Neural progenitor cell (in vitro differentiated cells): ENCODE measurements around the gene PRKCH. TPM values are rescaled to one million over a fixed set of nuclear protein-coding genes. Genes with fewer than 3 reads are reported as not detected.

Experiments
- DNase-seq: peaks from one replicate; pipeline ENCODE4 v3.0.0-alpha.2; 2016; ENCODE audit warnings: low spot score
- H2AFZ ChIP-seq: fragments of 200-600 bp; sonication (generic); replicated peaks from 2 replicates; pipeline ENCODE4 v1.6.1; 2016; ENCODE audit warnings: antibody characterized with exemption
- H3F3A ChIP-seq: fragments of 200-600 bp; sonication (generic); 2 replicates; pipeline ENCODE4 v1.6.1; 2016; ENCODE audit warnings: antibody characterized with exemption, low read depth
- H3K27ac ChIP-seq: fragments of 200-600 bp; sonication (generic); 2 replicates; pipeline ENCODE4 v1.5.1; 2016; ENCODE audit warnings: mild to moderate bottlenecking
- H3K27me3 ChIP-seq: fragments of 200-600 bp; sonication (generic); 2 replicates; pipeline ENCODE4 v1.6.1; 2016; ENCODE audit warnings: mild to moderate bottlenecking, moderate library complexity
- H3K36me3 ChIP-seq: fragments of 200-600 bp; sonication (generic); 2 replicates; pipeline ENCODE4 v1.5.1; 2016
- H3K4me1 ChIP-seq: fragments of 200-600 bp; sonication (generic); 2 replicates; pipeline ENCODE4 v1.6.1; 2016; ENCODE audit warnings: mixed run types
- H3K4me2 ChIP-seq: fragments of 200-600 bp; sonication (generic); 2 replicates; pipeline ENCODE4 v1.6.1; 2016
- H3K4me3 ChIP-seq: fragments of 200-600 bp; sonication (generic); 2 replicates; pipeline ENCODE4 v1.5.1; 2016
- H3K79me2 ChIP-seq: fragments of 200-600 bp; sonication (generic); 2 replicates; pipeline ENCODE4 v1.6.1; 2016; ENCODE audit warnings: low read depth
- H3K9ac ChIP-seq: fragments of 200-600 bp; sonication (generic); 2 replicates; pipeline ENCODE4 v1.6.1; 2016
- H3K9me3 ChIP-seq: fragments of 200-600 bp; sonication (generic); 2 replicates; pipeline ENCODE4 v1.5.1; 2016; ENCODE audit warnings: low read depth
- H4K20me1 ChIP-seq: fragments of 200-600 bp; sonication (generic); 2 replicates; pipeline ENCODE4 v1.6.1; 2016; ENCODE audit warnings: low read depth
- H3K27ac Mint-ChIP-seq: 3 replicates; pipeline ENCODE4 v1.8.0; 2021; ENCODE audit warnings: mixed read lengths
- H3K27me3 Mint-ChIP-seq: 2 replicates; pipeline ENCODE4 v1.8.0; 2022; ENCODE audit warnings: low read depth, mild to moderate bottlenecking, inconsistent platforms, moderate library complexity, mixed read lengths; ENCODE audit not compliant: insufficient read depth
- H3K36me3 Mint-ChIP-seq: 3 replicates; pipeline ENCODE4 v1.8.0; 2021; ENCODE audit warnings: mixed read lengths
- H3K4me1 Mint-ChIP-seq: 3 replicates; pipeline ENCODE4 v1.8.0; 2021; ENCODE audit warnings: mixed read lengths
- H3K4me3 Mint-ChIP-seq: 3 replicates; pipeline ENCODE4 v1.8.0; 2021; ENCODE audit warnings: mild to moderate bottlenecking, moderate library complexity, mixed read lengths
- H3K9me3 Mint-ChIP-seq: 3 replicates; pipeline ENCODE4 v1.8.0; 2020; ENCODE audit warnings: mixed read lengths
- EZH2 ChIP-seq: fragments of 200-600 bp; sonication (generic); IDR thresholded peaks from 2 replicates; pipeline ENCODE4 v1.6.1; 2017; ENCODE audit warnings: antibody characterized with exemption, mild to moderate bottlenecking, moderate library complexity
- EZH2phosphoT487 ChIP-seq: fragments of 200-600 bp; sonication (generic); IDR thresholded peaks from 2 replicates; pipeline ENCODE4 v1.6.1; 2017; ENCODE audit warnings: antibody characterized with exemption
- total RNA-seq: library from RNA; depleted of rRNA; stranded (reverse); fragments of >200 nt; gene quantifications from 2 replicates; pipeline ENCODE4 v1.2.3, GENCODE V29; 2015; ENCODE audit warnings: low replicate concordance
- TF ChIP-seq, protein P1 (sequence below): fragments of 200-600 bp; sonication (generic); IDR thresholded peaks from 2 replicates; pipeline ENCODE4 v1.5.1; 2017; ENCODE audit warnings: antibody characterized with exemption, mild to moderate bottlenecking

PRKCH gene
- total RNA-seq, 1 donor from 2014 or later, result 1.3 TPM

DNA sequence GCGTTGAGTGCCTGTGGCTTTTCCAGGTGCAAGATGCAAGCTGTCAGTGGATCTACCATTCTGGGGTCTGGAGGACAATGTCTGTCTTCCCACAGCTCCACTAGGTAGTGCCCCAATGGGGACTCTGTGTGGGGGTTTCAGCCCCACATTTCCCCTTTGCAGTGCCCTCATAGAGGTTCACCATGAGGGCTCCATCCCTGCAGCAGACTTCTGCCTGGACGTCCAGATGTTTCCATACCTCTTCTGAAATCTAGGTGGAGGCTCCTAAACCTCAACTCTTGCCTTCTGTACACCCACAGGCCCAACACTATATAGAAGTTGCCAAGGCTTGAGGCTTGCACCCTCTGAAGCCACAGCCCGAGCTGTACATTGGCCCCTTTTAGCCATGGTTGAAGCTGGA is 52.9 kb downstream of the PRKCH start:
- H3K9ac ChIP-seq, result no peak overlapping the region
- Mint-ChIP-seq H3K4me1 (no peaks in the 10 kb centered on the region), H3K4me3 (no peak overlapping the region), H3K27ac (no peak overlapping the region), H3K36me3 (peaks cover 1% of the 10 kb centered on the region), H3K9me3 (peaks cover 33% of the 10 kb centered on the region), H3K27me3 (no peaks in the 10 kb centered on the region)
- no peaks in the 10 kb centered on the region for H3K4me1 ChIP-seq
- H3K4me2 ChIP-seq, result no peak overlapping the region
- H3F3A ChIP-seq, result no peaks in the 10 kb centered on the region
- no peak overlapping the region for H3K27ac ChIP-seq
- H3K9me3 ChIP-seq, result peaks cover 11% of the 10 kb centered on the region
- TF ChIP-seq, protein P1, sequence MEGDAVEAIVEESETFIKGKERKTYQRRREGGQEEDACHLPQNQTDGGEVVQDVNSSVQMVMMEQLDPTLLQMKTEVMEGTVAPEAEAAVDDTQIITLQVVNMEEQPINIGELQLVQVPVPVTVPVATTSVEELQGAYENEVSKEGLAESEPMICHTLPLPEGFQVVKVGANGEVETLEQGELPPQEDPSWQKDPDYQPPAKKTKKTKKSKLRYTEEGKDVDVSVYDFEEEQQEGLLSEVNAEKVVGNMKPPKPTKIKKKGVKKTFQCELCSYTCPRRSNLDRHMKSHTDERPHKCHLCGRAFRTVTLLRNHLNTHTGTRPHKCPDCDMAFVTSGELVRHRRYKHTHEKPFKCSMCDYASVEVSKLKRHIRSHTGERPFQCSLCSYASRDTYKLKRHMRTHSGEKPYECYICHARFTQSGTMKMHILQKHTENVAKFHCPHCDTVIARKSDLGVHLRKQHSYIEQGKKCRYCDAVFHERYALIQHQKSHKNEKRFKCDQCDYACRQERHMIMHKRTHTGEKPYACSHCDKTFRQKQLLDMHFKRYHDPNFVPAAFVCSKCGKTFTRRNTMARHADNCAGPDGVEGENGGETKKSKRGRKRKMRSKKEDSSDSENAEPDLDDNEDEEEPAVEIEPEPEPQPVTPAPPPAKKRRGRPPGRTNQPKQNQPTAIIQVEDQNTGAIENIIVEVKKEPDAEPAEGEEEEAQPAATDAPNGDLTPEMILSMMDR, result no peak
- TF ChIP-seq EZH2phosphoT487 (no peak), EZH2 (no peak)
- no peak overlapping the region for H3K4me3 ChIP-seq
- DNase-seq, result no peak
- H3K27me3 ChIP-seq, result no peaks in the 10 kb centered on the region
- no peaks in the 10 kb centered on the region for H3K36me3 ChIP-seq
- H2AFZ ChIP-seq, result no peak overlapping the region
- no peaks in the 10 kb centered on the region for H4K20me1 ChIP-seq
- H3K79me2 ChIP-seq, result no peaks in the 10 kb centered on the region

DNA sequence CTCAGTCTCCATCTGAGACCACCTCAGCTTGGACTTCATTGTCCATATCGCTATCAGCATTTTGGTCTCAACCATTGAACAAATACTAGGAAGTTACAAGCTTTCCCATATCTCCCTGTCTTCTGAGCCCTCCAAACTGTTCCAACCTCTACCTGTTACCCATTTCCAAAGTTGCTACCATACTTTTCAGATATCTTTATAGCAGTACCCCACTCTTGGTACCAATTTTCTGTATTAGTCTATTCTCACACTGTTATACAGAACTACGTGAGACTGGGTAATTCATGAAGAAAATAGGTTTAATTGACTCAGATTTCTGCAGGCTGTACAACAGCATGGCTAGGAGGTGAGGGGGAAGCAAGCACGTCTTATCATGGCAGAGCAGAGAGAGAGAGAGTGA is 53.8 kb downstream of the PRKCH start:
- Mint-ChIP-seq H3K27ac (no peak overlapping the region), H3K36me3 (peaks cover 1% of the 10 kb centered on the region), H3K4me3 (no peak overlapping the region), H3K27me3 (no peaks in the 10 kb centered on the region), H3K9me3 (peaks cover 33% of the 10 kb centered on the region), H3K4me1 (no peaks in the 10 kb centered on the region)
- no peak overlapping the region for H3K9ac ChIP-seq
- DNase-seq, result no peak
- H3K79me2 ChIP-seq, result no peaks in the 10 kb centered on the region
- H3K4me2 ChIP-seq, result no peak overlapping the region
- no peaks in the 10 kb centered on the region for H3K36me3 ChIP-seq
- H3K4me1 ChIP-seq, result no peaks in the 10 kb centered on the region
- TF ChIP-seq EZH2 (no peak), EZH2phosphoT487 (no peak)
- TF ChIP-seq, protein P1, result no peak
- no peak overlapping the region for H2AFZ ChIP-seq
- H3F3A ChIP-seq, result no peaks in the 10 kb centered on the region
- no peak overlapping the region for H3K27ac ChIP-seq
- no peak overlapping the region for H3K4me3 ChIP-seq
- peaks cover 11% of the 10 kb centered on the region for H3K9me3 ChIP-seq
- no peaks in the 10 kb centered on the region for H4K20me1 ChIP-seq
- no peaks in the 10 kb centered on the region for H3K27me3 ChIP-seq

DNA sequence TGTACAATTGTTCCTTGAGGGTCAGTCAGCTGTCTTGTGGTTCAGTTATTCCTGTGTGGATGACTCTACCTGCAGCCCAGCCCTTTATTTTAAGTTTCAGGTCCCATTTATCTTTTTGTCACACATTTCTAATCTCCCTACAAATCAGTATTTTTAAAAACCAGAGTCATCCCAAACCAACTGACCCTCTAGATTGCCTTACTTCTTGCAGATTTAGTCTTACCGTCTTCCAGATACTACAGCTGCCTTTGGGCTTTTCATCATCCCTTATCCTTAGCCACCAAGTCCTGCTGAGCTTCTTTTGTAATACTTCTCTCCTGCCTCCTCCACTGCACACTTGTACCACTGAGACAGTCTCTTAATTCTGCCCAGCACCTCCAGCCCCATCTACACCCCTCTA is 54.9 kb downstream of the PRKCH start:
- H3K27me3 Mint-ChIP-seq, result no peaks in the 10 kb centered on the region
- Histone ChIP-seq H3K36me3 (no peaks in the 10 kb centered on the region), H3K27ac (no peak overlapping the region), H3K4me2 (no peak overlapping the region), H3F3A (no peaks in the 10 kb centered on the region), H3K79me2 (no peaks in the 10 kb centered on the region), H3K4me3 (no peak overlapping the region), H2AFZ (no peak overlapping the region), H3K27me3 (no peaks in the 10 kb centered on the region), H3K9me3 (peaks cover 11% of the 10 kb centered on the region), H3K4me1 (no peaks in the 10 kb centered on the region), H4K20me1 (no peaks in the 10 kb centered on the region), H3K9ac (no peak overlapping the region)
- no peak overlapping the region for H3K27ac Mint-ChIP-seq
- no peak for DNase-seq
- TF ChIP-seq EZH2, result no peak
- no peak for TF ChIP-seq EZH2phosphoT487
- TF ChIP-seq, protein P1, result no peak
- H3K36me3 Mint-ChIP-seq, result peaks cover 1% of the 10 kb centered on the region
- H3K9me3 Mint-ChIP-seq, result peaks cover 33% of the 10 kb centered on the region
- H3K4me1 Mint-ChIP-seq, result no peaks in the 10 kb centered on the region
- no peak overlapping the region for H3K4me3 Mint-ChIP-seq

DNA sequence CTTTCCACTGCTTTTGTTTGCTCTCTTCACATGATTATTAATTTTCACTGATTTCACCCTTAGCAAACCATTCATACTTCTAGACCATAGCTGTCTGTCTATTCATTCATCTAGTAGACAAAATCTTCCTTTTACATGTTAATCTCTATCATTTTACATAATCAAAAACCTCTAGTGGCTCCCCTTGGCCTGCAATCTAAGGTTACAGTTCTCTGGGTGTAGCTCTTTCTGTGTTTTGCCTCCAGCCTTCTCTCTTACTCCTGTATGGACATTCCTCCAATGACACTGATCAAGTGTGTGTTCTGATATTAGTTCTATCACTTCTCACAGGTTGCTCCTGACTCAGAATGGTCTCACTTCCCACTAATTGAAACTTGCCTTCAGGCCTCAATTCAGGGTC is 56.4 kb downstream of the PRKCH start:
- Mint-ChIP-seq H3K27me3 (no peaks in the 10 kb centered on the region), H3K27ac (no peak overlapping the region), H3K4me1 (no peaks in the 10 kb centered on the region), H3K36me3 (peaks cover 1% of the 10 kb centered on the region), H3K9me3 (peaks cover 30% of the 10 kb centered on the region), H3K4me3 (no peak overlapping the region)
- TF ChIP-seq EZH2, result no peak
- TF ChIP-seq, protein P1, result no peak
- TF ChIP-seq EZH2phosphoT487, result no peak
- Histone ChIP-seq H2AFZ (no peak overlapping the region), H3K4me2 (no peak overlapping the region), H3K4me1 (no peaks in the 10 kb centered on the region), H3F3A (no peaks in the 10 kb centered on the region), H3K9me3 (peaks cover 11% of the 10 kb centered on the region), H3K79me2 (no peaks in the 10 kb centered on the region), H4K20me1 (no peaks in the 10 kb centered on the region), H3K4me3 (no peak overlapping the region), H3K9ac (no peak overlapping the region), H3K27me3 (no peaks in the 10 kb centered on the region), H3K27ac (no peak overlapping the region), H3K36me3 (no peaks in the 10 kb centered on the region)
- DNase-seq, result no peak
